GM06990 (cell line): ENCODE results near the gene H2BK1.

ENCODE experiments used
- DNase-seq: peaks from one replicate; pipeline ENCODE4 v3.0.0-alpha.2; 2011; ENCODE audit not compliant: insufficient read length; ENCODE audit errors: extremely low read depth
- H3K27me3 ChIP-seq: replicated peaks from 2 replicates; pipeline ENCODE4 v1.6.0; 2011; ENCODE audit warnings: low read length; ENCODE audit not compliant: control insufficient read depth, insufficient read depth
- H3K36me3 ChIP-seq: 2 replicates; pipeline ENCODE4 v1.5.1; 2011; ENCODE audit warnings: low read length; ENCODE audit not compliant: control insufficient read depth, insufficient read depth
- H3K4me3 ChIP-seq: replicated peaks from 2 replicates; pipeline ENCODE4 v1.5.1; 2011; ENCODE audit warnings: low read depth, mild to moderate bottlenecking, control low read depth, low read length
- CTCF ChIP-seq: IDR thresholded peaks from 2 replicates; pipeline ENCODE4 v1.5.1; 2011; ENCODE audit warnings: low read length, control low read depth, mild to moderate bottlenecking, inconsistent platforms; ENCODE audit not compliant: insufficient read depth, poor library complexity, severe bottlenecking

H2BK1 gene

GRCh38 chr7:151240536-151240935 lies 30.2 kb upstream of the H2BK1 start:
- no peak for DNase-seq
- Histone ChIP-seq H3K4me3 (no peak overlapping the region), H3K27me3 (no peaks in the 10 kb centered on the region; the same call in 1 of the 2 replicates), H3K36me3 (peaks cover 19% of the 10 kb centered on the region)
- TF ChIP-seq CTCF, result no peak

- TF ChIP-seq CTCF, result no peak
- peaks cover 24% of the 10 kb centered on the region for H3K36me3 ChIP-seq
- H3K27me3 ChIP-seq, result no peaks in the 10 kb centered on the region; the same call in 1 of the 2 replicates
- H3K4me3 ChIP-seq, result no peak overlapping the region
- DNase-seq, result no peak
Measured at GRCh38 chr7:151239837-151240459, 29.7 kb upstream of the H2BK1 start.

- no peak for TF ChIP-seq CTCF
- DNase-seq, result no peak
- Histone ChIP-seq H3K27me3 (no peaks in the 10 kb centered on the region), H3K36me3 (peaks cover 26% of the 10 kb centered on the region), H3K4me3 (no peak overlapping the region)
Measured at GRCh38 chr7:151238924-151239836, 28.9 kb upstream of the H2BK1 start.

GRCh38 chr7:151238190-151238810 lies 28.0 kb upstream of the H2BK1 start:
- DNase-seq, result no peak
- Histone ChIP-seq H3K4me3 (no peak overlapping the region), H3K27me3 (no peaks in the 10 kb centered on the region), H3K36me3 (peaks cover 26% of the 10 kb centered on the region)
- TF ChIP-seq CTCF, result no peak

- no peak for DNase-seq
- no peaks in the 10 kb centered on the region for H3K27me3 ChIP-seq
- H3K36me3 ChIP-seq, result peaks cover 26% of the 10 kb centered on the region
- H3K4me3 ChIP-seq, result no peak overlapping the region
- no peak for TF ChIP-seq CTCF
Measured at GRCh38 chr7:151237244-151238189, 27.2 kb upstream of the H2BK1 start.
